Fibroblast of skin of left quadriceps (primary cell): ENCODE results near the gene FSTL4.

ENCODE experiments used
- DNase-seq, 2 experiments: peaks; one replicate each; pipeline ENCODE4 v3.0.0-alpha.2; 2013; ENCODE audit warnings: low read depth in 2 of 2

FSTL4 gene

DNA sequence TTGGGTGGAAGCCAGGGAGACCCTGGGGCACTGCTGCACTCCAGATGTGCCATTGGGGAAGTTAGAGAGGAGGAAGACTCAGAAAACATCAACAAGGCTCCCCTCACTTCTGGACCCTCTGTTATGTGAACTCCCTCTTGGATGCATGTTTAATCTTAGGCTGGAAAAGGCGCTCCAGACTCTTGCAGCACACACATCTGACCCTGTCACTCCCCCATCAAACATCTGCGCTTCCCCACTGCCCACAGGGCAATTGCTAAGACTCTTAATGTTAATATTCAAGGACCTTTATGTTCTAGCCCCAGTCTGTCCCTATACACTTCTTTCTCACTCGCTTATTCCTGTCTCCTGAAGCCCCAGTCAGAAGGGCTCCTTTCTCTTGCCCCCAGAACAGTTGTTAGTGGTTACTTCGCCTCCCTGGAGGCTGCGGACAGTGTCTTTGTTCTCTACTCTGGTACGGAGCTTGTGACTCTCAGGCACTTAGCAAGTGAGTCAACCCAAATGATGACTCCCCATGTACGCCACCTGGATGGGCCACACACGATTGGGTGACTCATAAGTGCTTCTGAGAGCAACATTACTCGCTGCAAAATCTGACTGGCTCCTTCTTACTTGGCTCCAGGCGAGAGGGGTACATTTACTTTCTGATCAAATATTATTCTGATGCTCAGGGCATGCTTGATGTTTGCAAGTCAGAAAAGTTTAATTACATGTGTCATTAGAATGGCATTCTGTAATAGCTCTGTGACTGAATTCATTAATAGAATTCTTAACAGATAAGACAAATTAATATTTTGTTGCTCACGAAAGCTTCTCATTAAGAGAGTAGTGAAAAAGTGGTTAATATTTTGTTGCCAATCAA is 366.9 kb downstream of the FSTL4 start:
- peak; percentile 66 to 70 for DNase-seq

DNA sequence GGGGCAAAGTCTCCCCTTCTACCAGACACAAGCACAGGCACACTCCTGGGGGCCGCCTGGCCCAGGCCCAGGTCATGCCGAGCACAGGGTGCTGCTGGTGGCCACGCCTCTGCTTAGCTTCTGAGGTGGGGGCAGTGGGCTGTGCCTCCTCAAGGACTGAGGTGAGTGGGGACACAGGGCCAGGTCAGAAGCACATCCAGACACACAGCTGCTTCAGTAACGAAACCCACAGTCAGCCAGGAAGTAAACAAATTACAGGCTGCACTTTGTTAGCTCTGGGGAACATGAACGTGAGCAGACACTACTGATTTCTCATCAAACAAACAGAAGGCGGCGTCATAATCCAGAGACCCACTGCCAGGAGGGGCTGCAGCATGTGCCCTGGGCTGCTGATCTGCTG is 368.1 kb downstream of the FSTL4 start:
- no peak for DNase-seq

DNA sequence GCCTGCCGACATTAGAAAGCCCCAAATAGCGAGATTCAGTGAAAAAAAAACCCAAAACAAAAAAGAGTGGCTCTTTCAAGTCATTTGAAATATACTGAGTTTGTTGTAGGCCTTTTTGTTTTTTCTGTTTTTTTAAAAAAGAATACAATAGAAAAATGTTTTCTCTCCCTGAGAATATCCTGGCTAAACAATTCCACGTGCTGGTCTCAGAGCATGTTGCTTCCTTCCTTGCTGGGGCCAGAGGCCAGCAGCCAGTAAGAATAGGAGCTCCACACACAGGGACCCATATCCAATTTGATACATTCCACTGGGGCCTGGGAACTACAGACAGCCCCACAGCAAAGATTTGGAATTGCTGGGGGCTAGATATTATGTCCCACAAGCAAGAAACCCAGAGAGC is 369.1 kb downstream of the FSTL4 start:
- DNase-seq, result no peak

DNA sequence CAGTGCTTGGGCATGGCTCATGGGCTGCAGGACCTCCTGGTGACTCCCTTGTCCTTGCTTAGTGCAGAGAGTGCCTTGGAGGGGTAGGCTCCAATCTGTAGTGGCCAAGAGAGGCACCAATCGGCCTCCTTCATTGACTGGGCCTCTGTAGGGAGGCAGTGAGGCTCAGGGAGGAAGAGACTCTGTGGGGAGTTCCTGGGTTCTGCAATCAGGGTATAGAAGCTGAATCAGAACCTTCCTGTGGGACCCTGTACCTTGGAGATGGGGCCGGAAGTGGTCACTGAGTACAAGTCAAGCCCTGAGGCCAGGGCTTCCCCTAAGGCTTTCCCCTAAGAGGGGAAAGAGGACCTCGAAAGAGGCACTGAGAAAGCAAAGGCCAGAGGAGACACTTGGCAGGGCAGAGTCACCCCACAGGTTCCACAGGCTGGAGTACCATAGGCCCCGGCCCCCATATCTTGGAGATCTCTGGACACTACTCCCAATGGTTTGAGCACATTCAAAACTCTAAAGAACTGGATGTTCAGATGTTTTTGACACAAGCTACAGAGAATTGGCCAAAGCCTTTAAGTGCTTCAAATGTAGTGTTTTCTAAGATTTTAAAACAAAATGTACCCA is 370.0 kb downstream of the FSTL4 start:
- DNase-seq, result no peak

DNA sequence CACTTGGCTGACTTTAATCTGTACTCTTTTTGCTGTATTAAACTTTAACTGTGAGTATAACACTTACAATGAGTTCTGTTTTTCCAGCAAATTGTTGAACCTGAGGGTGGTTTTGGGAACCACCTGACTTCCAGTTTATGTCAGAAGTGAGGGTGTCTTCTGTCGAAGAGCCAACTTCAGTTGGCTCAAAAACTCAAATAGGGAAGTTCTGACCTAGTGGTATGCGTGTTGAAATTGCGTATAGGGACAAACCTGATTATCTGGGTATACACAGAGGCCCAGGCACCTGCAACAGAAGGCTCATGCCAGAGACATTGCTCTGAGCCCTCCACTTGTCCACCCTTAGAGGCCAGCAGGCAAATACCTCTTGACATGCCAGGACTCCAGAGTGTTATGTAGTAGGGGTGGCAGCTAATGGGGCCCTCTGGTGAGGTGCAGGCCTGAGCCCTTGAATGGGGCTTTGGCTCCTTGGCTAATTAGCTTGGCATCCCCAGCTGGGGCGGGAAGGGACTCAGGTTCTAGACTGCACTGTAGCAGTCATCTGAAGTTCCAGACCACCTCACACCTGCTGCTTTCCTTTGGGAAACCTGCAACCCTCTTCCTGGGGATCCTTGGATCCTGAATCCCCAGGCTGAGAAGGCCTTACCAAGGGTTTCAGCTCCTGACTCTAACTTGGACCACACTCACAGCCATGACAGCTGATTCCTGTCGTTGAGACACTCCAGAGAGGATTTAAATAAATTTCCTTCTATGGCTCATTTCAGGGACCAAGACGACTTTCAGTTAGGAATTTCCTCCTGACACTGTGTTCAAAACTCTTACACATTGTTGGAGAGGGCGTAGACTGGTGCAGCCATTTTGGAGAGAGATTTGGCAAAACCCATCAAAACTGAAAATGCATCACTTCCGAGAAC is 370.9 kb downstream of the FSTL4 start:
- no peak for DNase-seq

DNA sequence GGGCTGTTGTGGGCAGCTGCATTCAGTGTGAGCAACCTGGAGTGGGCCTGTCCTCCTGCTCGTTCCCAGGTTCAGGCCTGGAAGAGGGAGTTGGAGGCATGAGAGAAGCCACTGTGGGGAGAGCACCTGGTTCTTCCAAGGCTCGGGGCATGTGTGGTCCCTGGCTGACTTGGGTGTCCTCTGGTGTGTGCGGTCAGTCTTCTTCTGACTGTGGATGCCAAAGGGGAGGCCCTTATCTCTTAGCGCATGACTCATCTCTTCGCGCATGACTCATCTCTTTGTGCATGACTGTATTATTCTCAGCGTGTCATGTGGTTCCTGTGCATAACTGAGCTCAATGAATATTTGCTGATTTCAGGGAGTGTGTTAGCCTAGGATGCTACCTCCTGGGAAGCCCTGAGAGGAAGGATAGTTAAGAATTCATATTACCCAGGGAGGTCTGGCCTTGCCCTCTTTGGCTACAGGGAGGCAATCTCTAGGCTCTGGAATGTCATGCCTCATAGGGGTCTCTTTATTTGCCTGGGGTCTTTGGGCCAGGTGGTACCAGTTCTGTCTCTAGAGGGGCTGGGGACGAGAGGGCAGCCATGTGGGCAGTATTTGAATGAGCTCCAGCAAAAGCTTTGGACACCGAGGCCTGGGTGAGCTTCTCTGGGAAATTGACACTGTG is 371.8 kb downstream of the FSTL4 start:
- DNase-seq, result peak; percentile 64 to 66

DNA sequence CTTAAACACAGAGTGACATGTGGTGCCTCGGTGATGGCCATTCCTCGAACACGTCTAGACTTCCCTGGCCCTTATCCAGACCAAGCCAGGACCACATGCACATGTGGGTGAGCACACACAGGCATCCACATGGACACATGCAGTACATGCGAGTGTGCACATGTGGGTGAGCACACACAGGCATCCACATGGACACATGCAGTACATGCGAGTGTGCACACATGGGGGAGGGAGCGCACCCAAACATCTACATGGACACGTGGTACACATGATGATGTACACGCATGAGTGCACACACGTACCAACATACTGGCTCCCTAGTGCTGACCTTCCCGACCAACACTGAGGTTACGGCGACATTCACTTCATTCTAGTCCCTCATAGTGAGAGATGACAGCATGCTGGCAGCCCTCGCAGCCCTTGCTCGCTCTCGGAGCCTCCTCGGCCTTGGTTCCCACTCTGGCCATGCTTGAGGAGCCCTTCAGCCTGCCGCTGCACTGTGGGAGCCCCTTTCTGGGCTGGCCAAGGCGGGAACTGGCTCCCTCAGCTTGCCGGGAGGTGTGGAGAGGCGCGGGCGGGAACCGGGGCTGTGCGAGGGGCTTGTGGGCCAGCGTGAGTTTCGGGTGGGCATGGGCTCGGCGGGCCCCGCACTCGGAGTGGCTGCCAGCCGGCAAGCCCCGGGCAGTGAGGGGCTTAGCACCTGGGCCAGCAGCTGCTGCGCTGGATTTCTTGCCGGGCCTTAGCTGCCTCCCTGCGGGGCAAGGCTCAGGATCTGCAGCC is 373.7 kb downstream of the FSTL4 start:
- DNase-seq, result no peak

DNA sequence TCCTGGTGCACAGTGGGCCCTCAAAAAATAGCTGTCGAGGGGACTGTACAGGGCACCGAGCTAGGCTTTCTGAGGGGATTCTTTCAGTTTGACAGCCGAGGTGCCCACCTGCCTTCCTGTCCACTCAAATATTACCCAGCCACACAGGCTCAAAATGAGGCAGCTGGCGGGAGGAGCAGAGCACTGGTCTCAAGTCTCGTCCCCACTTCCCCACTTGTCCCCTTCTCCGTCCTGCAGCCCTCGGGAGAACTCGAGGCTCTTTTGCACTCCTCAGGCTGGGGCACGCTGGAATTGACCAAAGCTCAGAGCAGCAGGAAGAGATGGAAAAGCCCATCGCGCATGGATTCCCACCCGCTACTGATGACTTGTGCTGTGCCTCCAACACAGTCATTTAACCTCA is 375.4 kb downstream of the FSTL4 start:
- no peak for DNase-seq

DNA sequence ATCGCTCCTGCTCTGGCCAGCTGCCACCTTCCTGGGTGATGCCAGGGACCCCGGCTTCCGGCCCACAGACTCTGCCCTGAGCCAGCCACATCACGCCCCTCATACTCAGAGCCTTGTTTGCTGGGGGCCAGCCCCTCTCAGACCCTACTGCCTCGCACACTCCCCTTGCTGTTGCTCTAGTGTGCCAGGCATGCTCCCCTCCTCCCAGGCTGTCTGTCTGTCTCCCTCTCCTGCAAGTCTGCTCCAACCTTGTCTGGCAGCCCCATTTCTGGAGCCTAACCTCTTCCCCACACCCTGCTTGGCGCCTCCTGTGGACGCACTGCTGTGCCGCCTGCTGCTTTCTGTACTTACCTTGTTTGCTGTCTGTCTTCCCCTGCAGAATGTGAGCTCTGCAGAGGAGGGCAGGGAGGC is 375.8 kb downstream of the FSTL4 start:
- no peak for DNase-seq

DNA sequence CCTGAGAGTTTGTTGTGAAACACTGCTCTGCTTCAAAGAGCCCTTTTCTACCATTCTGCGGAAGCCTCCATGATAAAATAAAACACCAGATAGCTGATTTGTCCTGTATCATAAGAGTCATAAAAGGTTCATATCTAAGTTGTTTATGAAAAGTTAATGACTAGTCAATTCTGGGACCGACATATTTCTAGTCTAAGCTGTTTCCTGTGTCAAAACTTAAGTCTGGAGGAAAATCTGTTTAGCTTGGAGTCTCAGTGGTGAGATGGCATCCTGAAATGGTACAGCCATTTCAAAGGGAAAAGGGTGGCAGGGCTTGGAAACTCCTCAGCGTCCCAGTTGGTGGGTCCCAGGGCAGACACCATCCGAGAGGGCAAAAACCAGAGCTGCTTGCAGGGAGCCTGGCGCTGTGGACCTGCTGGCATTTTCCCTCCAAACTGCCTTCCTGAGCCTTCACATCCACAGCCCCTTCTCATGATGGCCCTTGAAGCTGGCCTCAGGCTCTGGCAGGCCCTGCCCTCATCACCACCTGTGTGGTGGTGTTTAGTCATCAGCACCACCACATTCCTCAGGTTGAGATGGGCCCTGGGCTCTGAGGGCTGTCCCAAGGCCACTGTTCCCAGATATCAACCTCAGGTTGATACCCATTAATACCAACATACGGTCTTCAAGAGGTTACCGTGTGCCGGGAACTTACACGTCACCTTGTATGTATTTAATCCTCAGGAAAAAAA is 376.5 kb downstream of the FSTL4 start:
- no peak for DNase-seq

DNA sequence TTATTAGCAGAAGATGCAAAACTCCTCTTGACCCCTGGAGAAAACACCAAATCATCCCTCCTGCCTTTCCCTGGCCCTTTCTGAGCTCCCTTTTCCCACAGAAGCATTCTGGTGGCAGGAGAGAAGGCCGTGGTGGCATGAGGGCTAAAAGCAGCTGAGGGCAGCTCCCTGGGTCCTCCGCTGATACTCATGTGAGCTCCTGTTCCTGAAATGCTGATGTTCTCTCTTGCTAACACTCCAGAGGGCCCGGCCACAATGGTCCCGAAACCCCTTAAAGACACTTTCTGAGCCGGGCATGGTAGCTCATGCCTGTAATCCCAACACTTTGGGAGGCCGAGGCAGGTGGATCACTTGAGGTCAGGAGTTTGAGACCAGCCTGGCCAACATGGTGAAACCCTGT is 377.4 kb downstream of the FSTL4 start:
- no peak for DNase-seq

DNA sequence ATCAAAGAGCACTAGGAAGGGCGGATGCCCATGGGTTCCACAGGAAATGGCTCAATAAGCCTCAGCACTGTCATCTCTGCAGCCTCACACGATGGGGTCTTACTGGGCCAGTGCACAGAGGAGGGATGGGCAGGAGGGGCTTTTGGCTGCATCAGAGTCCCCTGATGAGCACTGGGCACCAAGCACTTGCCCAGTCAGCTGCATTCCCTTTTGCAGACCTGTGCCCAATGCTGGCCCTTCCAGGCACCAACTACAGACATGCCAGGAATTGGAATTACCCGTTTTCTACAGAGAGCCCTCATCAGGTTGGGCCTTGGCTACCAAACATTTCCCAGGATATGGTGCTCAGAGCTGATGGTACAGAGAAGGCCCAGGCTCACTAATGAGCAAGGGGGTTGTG is 378.1 kb downstream of the FSTL4 start:
- DNase-seq, result no peak

DNA sequence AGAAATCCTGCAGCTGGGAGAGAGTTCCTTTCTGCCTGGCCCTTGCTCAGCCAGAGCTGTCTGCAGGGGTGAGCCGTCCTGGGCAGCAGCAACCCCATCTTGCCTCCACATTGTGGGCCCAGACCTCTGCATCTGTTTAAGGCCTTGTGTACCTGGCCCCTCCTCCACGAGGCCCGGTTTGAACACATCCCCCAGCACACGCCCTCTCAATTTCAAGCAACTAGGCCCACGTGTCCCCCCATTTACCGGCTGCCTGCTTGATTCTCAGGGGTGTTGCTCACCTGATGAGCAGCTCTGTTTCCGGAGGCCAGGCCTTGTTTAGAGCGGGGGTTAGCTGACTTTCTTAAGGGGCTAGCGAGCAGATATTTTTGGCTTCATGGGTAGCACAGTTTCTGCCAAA is 378.7 kb downstream of the FSTL4 start:
- no peak for DNase-seq

DNA sequence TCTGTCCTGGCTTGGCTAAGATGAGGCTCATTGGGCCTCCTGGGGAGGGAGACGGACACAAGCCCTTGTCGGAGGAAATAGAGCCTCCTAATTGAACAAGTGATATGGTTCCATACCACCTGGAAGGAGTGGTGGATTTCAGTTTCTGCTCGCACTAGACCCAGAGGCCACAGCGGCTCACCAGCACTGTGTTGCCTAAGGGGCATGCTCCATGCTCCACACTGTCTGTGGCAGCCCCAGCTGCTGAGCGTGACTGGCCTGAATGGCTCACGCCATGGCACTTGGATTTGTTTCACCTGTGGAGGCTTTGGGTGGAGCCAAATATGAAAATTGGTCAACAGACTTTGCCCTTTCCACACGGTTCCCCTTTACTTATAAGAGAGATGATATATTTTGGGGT is 379.4 kb downstream of the FSTL4 start:
- DNase-seq, result no peak

DNA sequence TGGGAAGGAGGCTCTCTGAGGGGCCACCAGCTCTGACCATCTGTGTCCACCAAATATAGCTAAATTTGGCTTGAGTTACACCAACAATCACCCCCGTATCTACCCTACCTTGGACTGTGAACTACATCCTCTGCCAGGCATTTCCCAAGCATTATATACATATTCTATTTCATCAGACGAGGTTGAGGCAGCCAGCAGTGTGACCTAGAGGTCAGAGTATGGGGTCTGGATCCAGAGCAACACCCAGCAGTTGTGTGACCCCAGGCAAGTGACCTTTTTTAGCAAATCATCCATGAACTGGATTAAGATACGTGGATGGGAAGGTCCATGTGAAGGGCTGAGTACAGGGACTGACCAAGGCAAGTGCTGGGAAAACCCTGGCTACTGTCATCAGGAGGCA is 379.9 kb downstream of the FSTL4 start:
- no peak for DNase-seq

DNA sequence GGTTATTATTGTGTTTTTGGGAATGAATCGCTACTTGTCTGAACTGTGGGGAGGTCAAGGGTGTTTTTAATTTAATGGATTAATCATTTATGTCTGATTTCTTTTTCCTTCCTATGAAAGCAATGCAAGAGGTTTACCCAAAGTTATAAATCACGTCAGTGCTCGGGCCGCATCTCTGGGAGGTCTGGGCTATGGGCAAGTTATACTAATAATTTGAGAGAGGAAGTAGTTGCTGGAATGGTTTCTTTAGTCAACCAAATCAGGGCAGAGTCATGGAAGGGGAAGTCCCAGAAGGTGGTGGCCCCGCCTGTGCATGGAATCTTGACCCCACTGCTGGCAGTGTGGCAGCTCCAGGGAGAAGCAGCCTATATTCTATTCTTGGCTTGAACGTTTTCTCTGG is 380.3 kb downstream of the FSTL4 start:
- peak; percentile 29 to 37 for DNase-seq

DNA sequence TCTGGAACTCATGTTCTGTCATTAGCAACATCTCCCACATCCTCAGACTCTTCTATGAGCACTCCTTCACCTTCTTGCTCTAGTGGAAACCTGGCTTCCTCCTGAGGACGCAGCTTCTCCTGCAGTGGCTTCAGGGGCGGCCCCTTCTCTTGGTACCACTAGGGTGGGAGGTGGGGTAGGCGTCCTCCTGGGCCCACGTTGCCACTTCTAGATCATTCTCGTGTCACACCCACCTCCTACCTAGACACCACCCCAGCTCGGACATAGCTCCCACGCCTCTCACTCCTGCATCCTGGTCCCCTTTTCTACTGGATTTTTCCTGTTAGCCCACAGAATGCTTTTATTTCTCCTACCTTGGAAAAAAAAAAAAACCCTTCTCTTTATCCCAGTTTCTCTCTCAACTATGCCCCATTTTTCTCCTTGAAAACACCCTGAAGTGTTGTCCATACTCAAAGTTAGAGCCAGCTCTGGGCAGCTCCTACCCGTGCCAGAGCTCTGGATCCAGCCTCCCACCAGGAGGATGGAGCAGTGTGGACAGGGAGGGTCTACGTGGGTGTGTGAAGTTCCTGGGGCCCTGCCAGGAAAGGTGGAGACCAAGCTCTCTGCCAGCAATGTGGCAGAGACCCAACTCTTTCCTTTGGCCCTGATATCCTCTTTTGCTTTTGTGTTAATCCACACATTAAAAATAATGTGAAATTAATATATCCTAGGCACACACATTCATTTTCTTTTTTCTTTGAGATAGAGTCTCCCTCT is 381.3 kb downstream of the FSTL4 start:
- DNase-seq, result no peak

DNA sequence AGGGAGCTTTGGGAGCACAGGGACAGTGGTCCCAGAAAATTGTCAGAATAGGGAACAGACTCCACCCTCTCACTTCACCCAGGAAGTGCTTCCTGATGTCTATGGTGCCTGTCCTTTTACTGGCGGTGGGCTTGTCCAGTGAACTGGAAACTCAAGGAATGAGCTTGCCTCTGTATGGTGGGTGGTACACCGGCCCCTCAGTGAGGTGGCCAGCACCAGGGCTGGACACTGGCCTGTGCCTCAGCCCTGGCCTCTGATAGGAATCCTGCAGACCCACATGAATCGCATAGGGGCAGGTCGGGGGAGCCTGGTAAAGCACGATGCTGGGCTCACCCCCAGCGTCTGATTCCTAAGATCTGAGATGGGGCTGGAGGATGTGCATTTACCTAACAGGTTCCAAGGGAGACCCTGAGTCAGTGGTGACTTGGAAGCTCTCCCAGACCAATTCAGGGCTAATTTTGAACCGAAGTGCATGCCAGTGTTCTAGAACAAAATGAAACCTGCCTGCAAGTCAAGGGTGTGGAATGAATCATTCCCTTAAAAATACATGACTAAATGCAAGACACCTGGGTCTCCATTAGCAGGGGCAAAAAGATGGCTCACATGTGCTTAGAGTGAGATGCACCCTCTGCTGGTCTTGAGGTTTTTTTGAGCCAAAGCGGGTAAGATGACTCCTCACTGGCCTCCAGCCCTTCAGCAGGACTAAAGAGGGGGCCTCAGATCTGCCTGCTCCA is 382.2 kb downstream of the FSTL4 start:
- DNase-seq, result no peak

DNA sequence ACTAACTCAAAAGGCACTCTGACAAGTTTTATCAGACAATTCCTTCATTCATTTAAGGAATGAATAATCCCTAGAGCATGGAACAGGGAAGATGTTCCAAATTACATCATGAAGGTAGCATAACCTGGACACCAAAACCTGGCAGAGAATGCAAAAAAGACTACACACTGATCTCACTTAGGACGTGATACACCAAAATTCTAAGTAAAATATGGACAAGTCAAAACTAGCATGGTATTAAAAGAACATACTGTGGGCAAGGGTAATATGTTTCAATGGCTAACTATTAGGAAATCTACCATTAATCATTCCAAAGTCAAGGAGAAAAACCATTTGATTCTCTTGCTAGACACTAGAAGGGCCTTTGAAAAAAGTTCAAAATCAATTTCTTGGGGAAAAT is 384.0 kb downstream of the FSTL4 start:
- DNase-seq, result no peak
